Type B pancreatic cell (in vitro differentiated cells): ENCODE results near the gene MUC4. TPM values are rescaled to one million over a fixed set of nuclear protein-coding genes. Genes with fewer than 3 reads are reported as not detected.

Experiments
- DNase-seq: peaks from one replicate; pipeline ENCODE4 v3.0.0; 2021; ENCODE audit warnings: mixed read lengths; ENCODE audit not compliant: unreplicated experiment; ENCODE audit errors: extremely low spot score
- H3K27ac Mint-ChIP-seq: 2 replicates; pipeline ENCODE4 v1.8.0; 2021; ENCODE audit warnings: mild to moderate bottlenecking, mixed read lengths
- H3K27me3 Mint-ChIP-seq: 2 replicates; pipeline ENCODE4 v1.8.0; 2021; ENCODE audit warnings: mixed read lengths
- H3K36me3 Mint-ChIP-seq: 2 replicates; pipeline ENCODE4 v1.8.0; 2021; ENCODE audit warnings: mixed read lengths
- H3K4me1 Mint-ChIP-seq: one replicate; pipeline ENCODE4 v1.8.0; 2021; ENCODE audit warnings: mixed read lengths; ENCODE audit not compliant: unreplicated experiment
- H3K4me3 Mint-ChIP-seq: 2 replicates; pipeline ENCODE4 v1.8.0; 2021; ENCODE audit warnings: mild to moderate bottlenecking, mixed read lengths
- H3K9me3 Mint-ChIP-seq: 2 replicates; pipeline ENCODE4 v1.8.0; 2021; ENCODE audit warnings: mixed read lengths
- total RNA-seq: library from RNA; stranded (reverse); gene quantifications from 2 replicates; pipeline ENCODE4 v1.2.1, GENCODE V29; 2021; ENCODE audit warnings: low replicate concordance
- TF ChIP-seq, protein P1 (sequence below): fragments of 200-600 bp; sonication (generic); conservative IDR thresholded peaks from 2 replicates; pipeline ENCODE4 v1.5.0; 2021; ENCODE audit warnings: antibody characterized with exemption, mild to moderate bottlenecking

Gene MUC4
- total RNA-seq, 1 donor from 2014 or later = 2.4 TPM

GRCh38 chr3:195823999-195824398, 12.3 kb upstream of the MUC4 start:
- Mint-ChIP-seq H3K4me3 (no peak overlapping the region), H3K36me3 (no peaks in the 10 kb centered on the region), H3K9me3 (no peaks in the 10 kb centered on the region), H3K27ac (no peak overlapping the region), H3K4me1 (peaks cover 6% of the 10 kb centered on the region), H3K27me3 (peaks cover 10% of the 10 kb centered on the region)
- TF ChIP-seq, protein P1, sequence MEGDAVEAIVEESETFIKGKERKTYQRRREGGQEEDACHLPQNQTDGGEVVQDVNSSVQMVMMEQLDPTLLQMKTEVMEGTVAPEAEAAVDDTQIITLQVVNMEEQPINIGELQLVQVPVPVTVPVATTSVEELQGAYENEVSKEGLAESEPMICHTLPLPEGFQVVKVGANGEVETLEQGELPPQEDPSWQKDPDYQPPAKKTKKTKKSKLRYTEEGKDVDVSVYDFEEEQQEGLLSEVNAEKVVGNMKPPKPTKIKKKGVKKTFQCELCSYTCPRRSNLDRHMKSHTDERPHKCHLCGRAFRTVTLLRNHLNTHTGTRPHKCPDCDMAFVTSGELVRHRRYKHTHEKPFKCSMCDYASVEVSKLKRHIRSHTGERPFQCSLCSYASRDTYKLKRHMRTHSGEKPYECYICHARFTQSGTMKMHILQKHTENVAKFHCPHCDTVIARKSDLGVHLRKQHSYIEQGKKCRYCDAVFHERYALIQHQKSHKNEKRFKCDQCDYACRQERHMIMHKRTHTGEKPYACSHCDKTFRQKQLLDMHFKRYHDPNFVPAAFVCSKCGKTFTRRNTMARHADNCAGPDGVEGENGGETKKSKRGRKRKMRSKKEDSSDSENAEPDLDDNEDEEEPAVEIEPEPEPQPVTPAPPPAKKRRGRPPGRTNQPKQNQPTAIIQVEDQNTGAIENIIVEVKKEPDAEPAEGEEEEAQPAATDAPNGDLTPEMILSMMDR = no peak
- no peak for DNase-seq

DNA sequence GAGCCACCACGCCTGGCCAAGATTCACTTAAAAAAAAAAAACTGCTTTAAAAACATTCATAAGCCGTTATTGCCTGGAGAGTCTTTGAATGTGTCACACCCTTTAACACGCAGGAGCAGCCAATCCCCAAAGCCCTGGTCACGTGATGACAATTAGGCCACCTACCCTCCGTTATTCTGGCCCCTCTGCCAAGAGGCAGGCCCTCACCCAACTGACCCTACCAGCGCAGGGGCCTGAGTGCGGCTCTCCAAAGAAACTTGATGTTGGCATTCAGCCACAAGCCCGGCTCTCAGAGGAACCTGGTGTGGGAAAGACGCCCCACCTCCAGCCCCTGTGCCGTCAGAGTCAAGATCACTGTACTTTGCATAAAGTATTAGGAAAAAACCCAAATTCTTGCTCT, 11.6 kb upstream of the MUC4 start:
- H3K27ac Mint-ChIP-seq = no peak overlapping the region

DNA sequence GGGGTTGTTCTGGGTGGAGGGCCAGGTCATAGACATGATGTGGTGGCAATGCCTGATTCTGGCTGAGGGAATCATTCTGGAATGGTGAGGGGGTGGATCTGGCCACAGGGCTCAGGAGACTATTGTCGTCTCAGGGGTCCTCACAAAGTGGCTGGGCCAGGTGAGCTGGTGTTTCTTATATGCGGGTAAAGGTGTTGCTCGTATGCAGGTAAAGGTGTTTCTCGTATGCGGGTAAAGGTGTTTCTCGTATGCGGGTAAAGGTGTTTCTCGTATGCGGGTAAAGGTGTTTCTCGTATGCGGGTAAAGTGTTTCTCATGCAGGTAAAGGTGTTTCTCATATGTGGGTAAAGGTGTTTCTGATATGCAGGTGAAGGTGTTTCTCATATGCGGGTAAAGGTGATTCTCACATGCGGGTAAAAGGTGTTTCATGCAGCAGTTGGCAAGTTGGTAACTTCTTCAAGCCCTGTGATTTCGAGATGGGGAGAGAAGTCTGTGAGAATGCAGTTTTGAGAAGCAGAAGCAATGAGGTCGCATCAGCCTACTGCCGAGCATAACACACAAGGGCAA, 10.5 kb upstream of the MUC4 start:
- H3K36me3 Mint-ChIP-seq = no peaks in the 10 kb centered on the region
- no peaks in the 10 kb centered on the region for H3K9me3 Mint-ChIP-seq
- H3K4me3 Mint-ChIP-seq = no peak overlapping the region
- DNase-seq = no peak
- TF ChIP-seq, protein P1 = no peak
- no peak overlapping the region for H3K27ac Mint-ChIP-seq
- H3K27me3 Mint-ChIP-seq = peaks cover 10% of the 10 kb centered on the region
- H3K4me1 Mint-ChIP-seq = peaks cover 6% of the 10 kb centered on the region

More for the DNA sequence above, 11.6 kb upstream of the MUC4 start:
- DNase-seq = no peak
- no peak overlapping the region for H3K4me3 Mint-ChIP-seq
- no peaks in the 10 kb centered on the region for H3K36me3 Mint-ChIP-seq
- H3K4me1 Mint-ChIP-seq = peaks cover 6% of the 10 kb centered on the region
- H3K9me3 Mint-ChIP-seq = no peaks in the 10 kb centered on the region
- peaks cover 10% of the 10 kb centered on the region for H3K27me3 Mint-ChIP-seq
- TF ChIP-seq, protein P1 = no peak

DNA sequence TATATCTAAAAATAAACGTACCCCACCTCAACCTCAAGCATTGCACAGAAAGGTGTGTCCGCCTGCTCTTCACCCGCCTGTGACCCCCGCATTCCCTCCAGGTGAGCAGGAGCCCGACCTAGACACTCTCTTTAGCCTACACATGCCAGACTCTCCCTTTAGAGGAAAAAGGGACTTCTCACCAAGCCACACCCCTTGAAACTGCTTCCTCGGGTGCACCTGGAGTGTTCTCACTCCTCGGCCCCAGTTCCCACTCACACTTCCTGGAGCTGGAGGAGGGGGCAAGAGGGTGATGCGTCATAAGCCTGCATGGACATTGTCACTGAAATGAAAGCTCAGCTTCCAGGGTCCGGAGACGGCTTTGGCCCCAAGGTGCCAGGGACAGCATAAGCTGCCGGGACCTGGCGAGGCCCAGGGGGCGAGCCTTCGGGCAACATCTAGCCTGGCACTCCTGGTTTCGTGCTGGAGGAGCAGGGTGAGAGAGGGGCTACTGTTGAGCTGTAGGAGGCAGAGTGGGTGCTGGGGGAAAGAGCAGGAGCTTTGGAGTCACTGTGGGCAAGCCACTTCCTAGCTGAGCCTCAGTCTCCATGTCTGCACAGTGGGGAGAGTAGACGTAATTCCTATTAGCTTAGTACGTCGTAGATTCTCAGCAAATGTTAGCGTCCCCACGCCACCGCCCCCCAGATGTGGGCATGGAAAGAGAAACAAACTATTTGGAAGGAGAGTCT, 9.8 kb upstream of the MUC4 start:
- H3K27ac Mint-ChIP-seq = no peak overlapping the region
- TF ChIP-seq, protein P1 = no peak
- no peaks in the 10 kb centered on the region for H3K9me3 Mint-ChIP-seq
- peaks cover 6% of the 10 kb centered on the region for H3K4me1 Mint-ChIP-seq
- peaks cover 10% of the 10 kb centered on the region for H3K27me3 Mint-ChIP-seq
- H3K36me3 Mint-ChIP-seq = no peaks in the 10 kb centered on the region
- no peak overlapping the region for H3K4me3 Mint-ChIP-seq
- DNase-seq = no peak

DNA sequence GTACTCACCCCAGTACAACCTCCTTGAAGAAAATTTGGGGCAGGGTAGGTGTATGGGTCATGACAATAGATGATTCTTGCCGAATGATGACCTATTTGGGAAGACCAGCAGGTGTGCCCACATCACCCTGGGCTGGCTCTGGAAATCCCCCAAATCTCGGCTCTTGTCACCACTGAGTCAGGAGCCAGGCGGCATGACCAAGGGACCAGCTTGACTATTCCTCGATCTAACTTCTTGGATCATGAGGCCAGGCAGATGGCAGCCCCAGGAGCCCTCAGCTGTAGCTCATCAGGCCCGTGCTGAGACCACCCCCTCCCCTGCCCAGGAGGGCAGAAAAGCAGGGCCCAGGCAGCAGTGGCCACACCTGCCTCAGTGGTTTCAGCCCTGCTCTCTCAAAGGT, 9.2 kb upstream of the MUC4 start:
- Mint-ChIP-seq H3K36me3 (no peaks in the 10 kb centered on the region), H3K4me3 (no peak overlapping the region), H3K9me3 (no peaks in the 10 kb centered on the region), H3K27ac (no peak overlapping the region), H3K4me1 (peaks cover 6% of the 10 kb centered on the region), H3K27me3 (peaks cover 10% of the 10 kb centered on the region)
- DNase-seq = no peak
- TF ChIP-seq, protein P1 = no peak
